Measurements from ENCODE around the gene TRIM27.
"Not testable (repeated sequence)": the region's sequence is repeated elsewhere in the genome, so short reads cannot be mapped to it uniquely, and the experiment has no call there.

Gene TRIM27

DNA sequence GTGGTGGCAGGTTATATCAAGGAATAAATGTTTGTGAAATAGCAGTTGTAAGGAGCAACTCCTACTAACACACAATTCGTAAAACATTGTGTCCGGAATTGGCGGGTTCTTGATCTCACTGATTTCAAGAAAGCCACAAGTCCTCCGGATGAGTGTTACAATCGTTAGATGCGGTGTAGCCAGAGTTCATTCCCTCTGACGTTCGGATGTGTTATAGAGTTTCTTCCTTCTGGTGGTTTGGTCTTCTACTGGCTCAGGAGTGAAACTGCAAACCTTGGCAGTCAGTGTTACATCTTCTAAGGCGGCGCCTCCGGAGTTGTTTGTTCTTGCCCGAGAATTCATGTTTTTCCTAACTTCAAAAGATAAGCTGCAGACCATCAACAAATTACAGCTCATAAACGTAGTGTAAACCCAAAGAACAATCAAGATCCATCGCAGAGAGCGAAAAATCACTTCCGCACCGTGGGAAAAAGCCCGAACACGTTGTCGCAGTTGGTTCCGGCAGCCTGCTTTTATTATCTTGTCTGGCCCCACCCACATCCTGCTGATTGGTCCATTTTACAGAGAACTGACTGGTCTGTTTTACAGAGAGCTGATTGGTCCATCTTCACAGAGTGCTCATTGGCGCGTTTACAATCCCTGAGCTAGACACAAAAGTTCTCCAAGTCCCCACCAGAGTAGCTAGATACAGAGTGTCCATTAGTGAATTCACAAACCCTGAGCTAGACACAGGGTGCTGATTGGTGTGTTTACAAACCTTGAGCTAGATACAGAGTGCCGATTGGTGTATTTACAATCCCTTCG lies 58.2 kb downstream of the TRIM27 start:
- in situ Hi-C loops (cut with MboI; ENCODE audit: low sequenced_read_pairs), result no loop called here

GRCh38 chr6:28864326-28864923 lies 59.4 kb downstream of the TRIM27 start:
- in situ Hi-C loops (cut with MboI; ENCODE audit: low sequenced_read_pairs), result no loop called here

DNA sequence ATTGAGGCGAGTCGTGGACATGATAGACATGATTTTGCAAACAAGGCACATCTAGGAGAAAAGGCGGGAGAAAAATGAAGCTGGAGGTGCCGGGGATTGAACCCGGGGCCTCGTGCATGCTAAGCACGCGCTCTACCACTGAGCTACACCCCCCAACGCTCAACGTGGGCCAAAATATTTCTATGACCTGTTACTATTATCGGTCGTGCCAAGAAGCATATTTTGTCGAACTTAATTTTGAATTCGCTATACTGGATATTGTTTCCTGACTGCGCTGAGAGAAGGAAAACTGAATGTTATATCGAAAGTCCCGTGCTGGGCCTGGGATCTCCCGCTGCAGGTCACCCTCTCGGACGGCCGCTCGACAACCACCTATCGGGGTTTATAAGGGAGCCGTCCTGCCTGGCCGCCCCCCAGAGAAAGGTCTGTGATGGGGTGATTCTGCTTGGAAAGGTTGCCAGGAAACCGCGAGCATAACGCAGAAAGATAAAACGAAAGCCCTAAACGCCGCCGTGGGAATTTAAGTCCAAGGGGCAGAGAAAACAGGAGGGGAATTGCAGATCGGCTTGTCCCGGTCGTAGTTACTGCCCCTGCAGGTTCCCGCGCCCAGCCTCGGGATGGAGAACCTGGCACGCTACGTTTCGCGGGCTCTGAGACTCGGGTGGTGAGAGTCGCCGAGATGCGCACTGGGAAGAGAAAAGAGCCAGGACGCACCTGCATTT lies 60.0 kb downstream of the TRIM27 start:
- in situ Hi-C loops (cut with MboI; ENCODE audit: low sequenced_read_pairs), result no loop called here

DNA sequence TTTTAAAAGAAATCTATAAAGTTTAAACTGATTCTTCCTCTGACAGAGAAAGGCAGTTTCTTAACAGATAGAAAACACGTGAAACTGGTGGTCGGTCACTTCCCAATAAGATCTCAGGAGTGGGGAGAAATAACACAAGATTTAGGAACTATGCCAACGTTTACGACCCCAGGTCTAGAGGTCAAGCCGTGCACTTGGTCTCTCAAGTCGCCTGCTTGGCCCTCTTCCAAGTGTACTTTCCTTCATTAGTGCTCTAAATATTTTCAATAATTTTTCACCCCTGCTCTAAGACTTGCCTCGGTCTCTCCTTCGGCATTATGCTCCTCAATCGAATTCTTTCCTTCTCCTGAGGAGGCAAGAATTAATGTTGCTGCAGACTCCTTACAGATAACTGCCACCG lies 61.7 kb downstream of the TRIM27 start:
- in situ Hi-C loops (cut with MboI; ENCODE audit: low sequenced_read_pairs), result no loop called here

GRCh38 chr6:28861339-28861738 lies 62.4 kb downstream of the TRIM27 start:
- in situ Hi-C loops (cut with MboI; ENCODE audit: low sequenced_read_pairs), result no loop called here

DNA sequence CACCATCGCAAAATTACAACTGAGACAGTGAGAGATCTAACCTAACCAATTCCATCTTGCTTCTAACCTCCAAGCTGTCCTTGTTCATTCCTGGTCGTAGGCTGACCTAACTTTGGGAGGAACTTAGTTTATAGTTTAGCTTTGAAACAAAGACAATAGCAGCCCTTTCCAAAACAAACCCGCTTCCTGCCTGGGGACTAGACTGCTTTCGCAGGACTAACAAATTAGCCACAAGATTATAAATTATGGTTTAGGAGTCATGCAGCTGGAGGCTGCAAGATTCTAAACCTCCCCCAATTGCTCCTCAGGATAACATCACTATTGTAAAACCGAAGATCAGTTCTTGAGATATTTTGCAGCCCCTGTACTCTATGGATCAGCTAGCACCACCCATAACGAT lies 63.2 kb downstream of the TRIM27 start:
- in situ Hi-C loops (cut with MboI; ENCODE audit: low sequenced_read_pairs), result no loop called here

DNA sequence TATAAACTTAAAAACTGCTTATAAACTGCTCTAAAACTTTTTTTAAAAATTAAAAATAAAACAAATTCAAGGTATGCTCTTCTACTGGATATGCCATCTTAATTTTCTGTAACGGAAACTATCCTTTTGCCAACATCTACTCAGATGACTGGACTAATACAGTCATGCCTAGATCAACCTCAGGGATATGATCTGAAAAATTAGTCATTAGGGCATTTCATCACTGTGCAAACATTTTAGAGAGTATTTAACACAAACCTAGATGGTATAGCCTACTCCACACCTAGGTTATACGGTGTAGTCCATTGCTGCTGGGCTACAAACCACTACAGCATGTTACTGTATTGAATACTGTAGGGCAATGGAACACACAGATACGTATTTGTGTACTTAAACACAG lies 64.8 kb downstream of the TRIM27 start:
- in situ Hi-C loops (cut with MboI; ENCODE audit: low sequenced_read_pairs), result no loop called here

DNA sequence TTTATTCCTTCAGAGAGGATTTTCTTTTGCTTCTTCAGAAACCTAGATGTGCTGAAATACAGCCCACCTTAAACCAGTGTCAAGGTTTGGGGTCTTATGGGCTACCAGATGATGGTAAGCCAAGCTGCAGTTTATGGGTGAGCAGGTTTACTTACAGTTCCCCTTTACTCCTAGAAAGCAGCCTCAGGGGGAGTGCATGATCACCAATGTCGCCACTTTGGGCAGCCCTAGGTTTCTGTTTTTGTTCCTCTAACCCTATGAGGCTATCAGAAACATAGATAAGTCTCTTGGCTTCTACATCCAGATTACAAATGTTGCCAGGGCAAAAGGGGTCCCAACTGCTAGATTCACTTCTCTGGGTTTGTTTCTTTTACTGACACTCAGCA lies 67.2 kb downstream of the TRIM27 start:
- in situ Hi-C loops (cut with MboI; ENCODE audit: low sequenced_read_pairs), result no loop called here

GRCh38 chr6:28854405-28854804 lies 69.4 kb downstream of the TRIM27 start:
- in situ Hi-C loops (cut with MboI; ENCODE audit: low sequenced_read_pairs), result not testable (repeated sequence)

All from HL-60/S4 treated with phorbol 12-myristate 13-acetate at 8.2 ng/mL for 4 days and 3 days (cell line).